Ectodermal cell (in vitro differentiated cells): ENCODE measurements around the gene LCE6A.

ENCODE experiments used
- H3K27ac ChIP-seq: 2 replicates; pipeline ENCODE4 v1.7.0; 2013; ENCODE audit warnings: mild to moderate bottlenecking, low read depth, low read length; ENCODE audit not compliant: insufficient read depth, poor library complexity, severe bottlenecking
- H3K27me3 ChIP-seq: 2 replicates; pipeline ENCODE4 v1.7.0; 2013; ENCODE audit warnings: mild to moderate bottlenecking, low read length; ENCODE audit not compliant: insufficient read depth, control insufficient read depth, poor library complexity, severe bottlenecking
- H3K36me3 ChIP-seq: one replicate; pipeline ENCODE4 v1.7.0; 2013; ENCODE audit warnings: low read length; ENCODE audit not compliant: control insufficient read depth, insufficient read depth
- H3K4me1 ChIP-seq: one replicate; pipeline ENCODE4 v1.7.0; 2013; ENCODE audit warnings: low read length; ENCODE audit not compliant: control insufficient read depth, insufficient read depth
- H3K4me3 ChIP-seq: 2 replicates; pipeline ENCODE4 v1.7.0; 2013; ENCODE audit warnings: low read depth, low read length, control low read depth; ENCODE audit not compliant: insufficient read depth
- H3K9me3 ChIP-seq: 2 replicates; pipeline ENCODE4 v1.7.0; 2013; ENCODE audit warnings: mild to moderate bottlenecking, low read length, moderate library complexity; ENCODE audit not compliant: control insufficient read depth
- WGBS, 2 experiments: methylation state at CpG; one replicate each; pipeline ENCODE4 v1.1.7; 2013; ENCODE audit warnings: missing lambda C conversion rate in 2 of 2; 5-methylcytosine and 5-hydroxymethylcytosine counted together

The LCE6A gene

GRCh38 chr1:152827173-152827572, 15.5 kb upstream of the LCE6A start, which contains the start of gene LCE1A:
Gene LCE1A, plus strand, starts transcription at chr1:152827473. Its CDS starts 0 bp downstream, at chr1:152827473.
- H3K27ac ChIP-seq, result no peak within 1 kb of the TSS
- no peaks in the 10 kb centered on the region for H3K4me1 ChIP-seq
- H3K36me3 ChIP-seq, result no peaks in the 10 kb centered on the region
- no peak within 1 kb of the TSS for H3K4me3 ChIP-seq
- H3K9me3 ChIP-seq, result peaks cover 8% of the 10 kb centered on the region
- no peaks in the 10 kb centered on the region for H3K27me3 ChIP-seq
- WGBS, 2 experiments, result 67 to 69% methylated on average over 2 of the region's 2 CpGs

- Histone ChIP-seq H3K36me3 (no peaks in the 10 kb centered on the region), H3K4me3 (no peak overlapping the region), H3K27me3 (no peaks in the 10 kb centered on the region), H3K27ac (no peak overlapping the region), H3K4me1 (no peaks in the 10 kb centered on the region), H3K9me3 (peaks cover 8% of the 10 kb centered on the region)
- WGBS, 2 experiments, result 23 to 25% methylated on average over 2 of the region's 2 CpGs
Observed at GRCh38 chr1:152836870-152837269, 5.8 kb upstream of the LCE6A start.

GRCh38 chr1:152855661-152856060, 13.0 kb downstream of the LCE6A start:
- H3K36me3 ChIP-seq, result no peaks in the 10 kb centered on the region
- H3K9me3 ChIP-seq, result peaks cover 12% of the 10 kb centered on the region
- H3K27me3 ChIP-seq, result no peaks in the 10 kb centered on the region
- H3K4me3 ChIP-seq, result no peak overlapping the region
- no peaks in the 10 kb centered on the region for H3K4me1 ChIP-seq
- H3K27ac ChIP-seq, result no peak overlapping the region
- 20 to 22% methylated on average over 2 of the region's 2 CpGs for WGBS, 2 experiments

GRCh38 chr1:152858062-152858461, 15.4 kb downstream of the LCE6A start:
- H3K4me3 ChIP-seq, result no peak overlapping the region
- H3K27ac ChIP-seq, result no peak overlapping the region
- peaks cover 9% of the 10 kb centered on the region for H3K9me3 ChIP-seq
- 50 to 63% methylated on average over 1 of the region's 1 CpG for WGBS, 2 experiments
- no peaks in the 10 kb centered on the region for H3K4me1 ChIP-seq
- no peaks in the 10 kb centered on the region for H3K36me3 ChIP-seq
- H3K27me3 ChIP-seq, result no peaks in the 10 kb centered on the region

- Histone ChIP-seq H3K27ac (no peak within 1 kb of the TSS), H3K4me1 (no peaks in the 10 kb centered on the region), H3K4me3 (no peak within 1 kb of the TSS), H3K36me3 (no peaks in the 10 kb centered on the region), H3K27me3 (no peaks in the 10 kb centered on the region), H3K9me3 (peaks cover 9% of the 10 kb centered on the region)
- 74 to 78% methylated on average over 3 of the region's 3 CpGs for WGBS, 2 experiments
Observed at GRCh38 chr1:152859696-152860095, 17.0 kb downstream of the LCE6A start, which contains the start of gene LCE7A. Gene LCE7A, plus strand, starts transcription at chr1:152859996. Its CDS starts 702 bp downstream, at chr1:152860698.

GRCh38 chr1:152860129-152860528, 17.5 kb downstream of the LCE6A start:
- Histone ChIP-seq H3K4me3 (no peak overlapping the region), H3K4me1 (no peaks in the 10 kb centered on the region), H3K27me3 (no peaks in the 10 kb centered on the region), H3K36me3 (no peaks in the 10 kb centered on the region), H3K27ac (no peak overlapping the region), H3K9me3 (peaks cover 10% of the 10 kb centered on the region)
- WGBS, 2 experiments, result 62 to 64% methylated on average over 3 of the region's 3 CpGs

- H3K36me3 ChIP-seq, result no peaks in the 10 kb centered on the region
- no peak overlapping the region for H3K4me3 ChIP-seq
- H3K27ac ChIP-seq, result no peak overlapping the region
- peaks cover 15% of the 10 kb centered on the region for H3K9me3 ChIP-seq
- no peaks in the 10 kb centered on the region for H3K27me3 ChIP-seq
- H3K4me1 ChIP-seq, result no peaks in the 10 kb centered on the region
- WGBS, 2 experiments, result 51 to 56% methylated on average over 4 of the region's 4 CpGs
Observed at GRCh38 chr1:152861374-152861773, 18.7 kb downstream of the LCE6A start.

GRCh38 chr1:152864443-152864842, 21.8 kb downstream of the LCE6A start:
- H3K4me1 ChIP-seq, result no peaks in the 10 kb centered on the region
- H3K27me3 ChIP-seq, result no peaks in the 10 kb centered on the region
- H3K9me3 ChIP-seq, result peaks cover 6% of the 10 kb centered on the region
- H3K36me3 ChIP-seq, result no peaks in the 10 kb centered on the region
- no peak overlapping the region for H3K4me3 ChIP-seq
- H3K27ac ChIP-seq, result no peak overlapping the region

- Histone ChIP-seq H3K36me3 (no peaks in the 10 kb centered on the region), H3K27ac (no peak overlapping the region), H3K9me3 (peaks cover 6% of the 10 kb centered on the region), H3K27me3 (no peaks in the 10 kb centered on the region), H3K4me3 (no peak overlapping the region), H3K4me1 (no peaks in the 10 kb centered on the region)
- WGBS, 2 experiments, result 68 to 69% methylated on average over 2 of the region's 2 CpGs
Observed at GRCh38 chr1:152866321-152866720, 23.7 kb downstream of the LCE6A start.

GRCh38 chr1:152869808-152870419, 27.3 kb downstream of the LCE6A start:
- Histone ChIP-seq H3K36me3 (no peaks in the 10 kb centered on the region), H3K4me1 (no peaks in the 10 kb centered on the region), H3K4me3 (no peak overlapping the region), H3K27ac (no peak overlapping the region), H3K9me3 (peaks cover 6% of the 10 kb centered on the region), H3K27me3 (no peaks in the 10 kb centered on the region)
- 37 to 41% methylated on average over 9 of the region's 9 CpGs for WGBS, 2 experiments
